OCI-LY7 (cell line): ENCODE results near the gene TMEM185B.

Source experiments
- EZH2phosphoT487 ChIP-seq: fragments of 200-600 bp; sonication (generic); IDR thresholded peaks from 2 replicates; pipeline ENCODE4 v1.6.1; 2018; ENCODE audit warnings: low read depth, borderline replicate concordance, mild to moderate bottlenecking, mixed run types, antibody characterized with exemption, low read length, moderate library complexity, mixed read lengths
- TF ChIP-seq, protein P1 (sequence below): fragments of 200-600 bp; sonication (generic); conservative IDR thresholded peaks from 2 replicates; pipeline ENCODE4 v1.5.1; 2014; ENCODE audit warnings: mild to moderate bottlenecking, antibody characterized with exemption, low read length, moderate library complexity, mixed read lengths

DNA sequence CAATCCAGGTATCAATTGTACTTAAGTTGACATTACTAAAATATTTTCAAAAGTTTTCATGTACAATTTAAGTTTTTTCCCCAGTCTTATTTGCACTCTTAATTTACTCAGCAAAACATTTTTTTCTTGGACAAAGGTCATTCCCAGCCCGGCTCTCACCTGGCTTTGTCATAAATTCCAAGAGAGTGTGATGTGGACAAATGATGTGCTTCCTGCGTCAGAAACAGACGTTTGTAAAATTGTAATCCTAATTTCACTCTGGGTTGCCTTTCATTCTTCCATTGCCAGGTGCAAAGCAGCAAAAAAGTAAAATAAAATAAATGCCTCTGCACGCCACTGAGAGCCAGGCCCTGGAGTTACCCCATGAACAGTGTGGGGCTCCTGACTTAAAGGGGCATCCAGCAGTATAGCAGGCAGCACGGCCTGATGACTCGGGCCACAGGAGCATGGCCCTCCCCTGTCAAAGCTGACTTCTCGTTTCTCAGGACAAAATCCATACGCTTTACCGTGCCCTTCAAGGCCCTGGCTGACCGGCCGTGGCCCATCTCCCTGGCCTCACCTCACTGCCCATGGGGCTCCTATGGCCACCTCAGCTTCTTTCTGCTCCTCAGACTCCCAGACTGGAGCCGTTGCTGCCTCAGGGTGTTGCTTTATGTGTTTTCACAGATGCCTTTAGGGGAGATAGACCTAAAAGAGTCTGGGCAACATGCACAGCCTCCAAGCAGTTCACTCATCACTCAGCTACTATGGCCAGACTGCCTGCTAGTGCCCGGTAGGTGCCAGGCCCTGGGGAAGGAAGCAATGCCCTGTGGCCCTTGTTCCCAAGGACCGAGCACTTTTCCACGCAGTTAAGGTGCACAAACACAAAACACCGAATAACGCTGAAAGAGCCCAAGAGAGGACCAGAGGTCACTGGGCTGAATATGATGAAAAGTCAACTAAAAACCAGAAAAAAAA, 7.6 kb upstream of the TMEM185B start:
- TF ChIP-seq, protein P1, sequence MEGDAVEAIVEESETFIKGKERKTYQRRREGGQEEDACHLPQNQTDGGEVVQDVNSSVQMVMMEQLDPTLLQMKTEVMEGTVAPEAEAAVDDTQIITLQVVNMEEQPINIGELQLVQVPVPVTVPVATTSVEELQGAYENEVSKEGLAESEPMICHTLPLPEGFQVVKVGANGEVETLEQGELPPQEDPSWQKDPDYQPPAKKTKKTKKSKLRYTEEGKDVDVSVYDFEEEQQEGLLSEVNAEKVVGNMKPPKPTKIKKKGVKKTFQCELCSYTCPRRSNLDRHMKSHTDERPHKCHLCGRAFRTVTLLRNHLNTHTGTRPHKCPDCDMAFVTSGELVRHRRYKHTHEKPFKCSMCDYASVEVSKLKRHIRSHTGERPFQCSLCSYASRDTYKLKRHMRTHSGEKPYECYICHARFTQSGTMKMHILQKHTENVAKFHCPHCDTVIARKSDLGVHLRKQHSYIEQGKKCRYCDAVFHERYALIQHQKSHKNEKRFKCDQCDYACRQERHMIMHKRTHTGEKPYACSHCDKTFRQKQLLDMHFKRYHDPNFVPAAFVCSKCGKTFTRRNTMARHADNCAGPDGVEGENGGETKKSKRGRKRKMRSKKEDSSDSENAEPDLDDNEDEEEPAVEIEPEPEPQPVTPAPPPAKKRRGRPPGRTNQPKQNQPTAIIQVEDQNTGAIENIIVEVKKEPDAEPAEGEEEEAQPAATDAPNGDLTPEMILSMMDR: no peak
- TF ChIP-seq EZH2phosphoT487: no peak
